HCT116 (cell line): ENCODE measurements around the gene ASCC1.

Experiments
- CEBPB ChIP-seq: IDR thresholded peaks from 2 replicates; pipeline ENCODE4 v1.6.1; 2012; ENCODE audit warnings: low read depth
- JUND ChIP-seq: IDR thresholded peaks from 2 replicates; pipeline ENCODE4 v1.6.1; 2012
- POLR2A ChIP-seq: IDR thresholded peaks from 2 replicates; pipeline ENCODE4 v1.7.0; 2011; ENCODE audit warnings: borderline replicate concordance; ENCODE audit not compliant: insufficient read depth, insufficient read length; ENCODE audit errors: extremely low read depth
- TF ChIP-seq, protein P1 (sequence below), 3 experiments: fragments of 200-600 bp in 1 of 3; sonication (generic) in 1 of 3; IDR thresholded peaks in 2 of 3; conservative IDR thresholded peaks in 1 of 3; 2 replicates each; pipeline ENCODE4 v1.5.1; 2012 to 2017; ENCODE audit warnings: low read depth in 2 of 3, low read length in 2 of 3, antibody characterized with exemption in 1 of 3, borderline replicate concordance in 1 of 3, control low read depth in 1 of 3, mild to moderate bottlenecking in 1 of 3, mixed read lengths in 1 of 3, mixed run types in 1 of 3, moderate library complexity in 1 of 3; ENCODE audit not compliant: insufficient read depth in 1 of 3

DNA sequence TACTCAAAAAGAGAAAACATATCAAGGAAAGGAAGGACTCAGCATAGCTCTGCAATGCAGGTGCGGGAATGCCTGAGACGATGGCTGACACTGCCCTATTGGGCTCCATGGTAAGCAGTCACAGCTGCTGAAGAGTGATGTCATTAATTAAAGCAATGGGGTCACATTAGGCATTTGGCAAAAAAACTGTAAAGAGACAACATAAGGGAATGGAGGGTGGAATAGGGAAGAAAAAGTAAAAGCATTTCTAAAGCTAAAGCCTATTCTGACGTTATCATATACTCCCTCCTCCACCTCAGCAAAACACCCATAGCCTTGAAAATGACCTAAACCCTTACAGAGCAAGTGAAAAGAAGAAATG lies 89.2 kb downstream of the ASCC1 start:
- TF ChIP-seq, protein P1, sequence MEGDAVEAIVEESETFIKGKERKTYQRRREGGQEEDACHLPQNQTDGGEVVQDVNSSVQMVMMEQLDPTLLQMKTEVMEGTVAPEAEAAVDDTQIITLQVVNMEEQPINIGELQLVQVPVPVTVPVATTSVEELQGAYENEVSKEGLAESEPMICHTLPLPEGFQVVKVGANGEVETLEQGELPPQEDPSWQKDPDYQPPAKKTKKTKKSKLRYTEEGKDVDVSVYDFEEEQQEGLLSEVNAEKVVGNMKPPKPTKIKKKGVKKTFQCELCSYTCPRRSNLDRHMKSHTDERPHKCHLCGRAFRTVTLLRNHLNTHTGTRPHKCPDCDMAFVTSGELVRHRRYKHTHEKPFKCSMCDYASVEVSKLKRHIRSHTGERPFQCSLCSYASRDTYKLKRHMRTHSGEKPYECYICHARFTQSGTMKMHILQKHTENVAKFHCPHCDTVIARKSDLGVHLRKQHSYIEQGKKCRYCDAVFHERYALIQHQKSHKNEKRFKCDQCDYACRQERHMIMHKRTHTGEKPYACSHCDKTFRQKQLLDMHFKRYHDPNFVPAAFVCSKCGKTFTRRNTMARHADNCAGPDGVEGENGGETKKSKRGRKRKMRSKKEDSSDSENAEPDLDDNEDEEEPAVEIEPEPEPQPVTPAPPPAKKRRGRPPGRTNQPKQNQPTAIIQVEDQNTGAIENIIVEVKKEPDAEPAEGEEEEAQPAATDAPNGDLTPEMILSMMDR (IDR thresholded peaks at IDR 0.05 in 2 of 3, conservative IDR thresholded peaks at IDR 0.05 in 1 of 3; ENCODE audit: borderline replicate concordance in 1 of 3, insufficient read depth in 1 of 3, low read depth in 2 of 3, low read length in 2 of 3), result no peak
- TF ChIP-seq POLR2A (no peak), CEBPB (no peak), JUND (no peak)
